DMS 273 (cell line): Measurements from ENCODE around the gene NALCN.

Source experiments
- DNase-seq: peaks from one replicate; lab custom pipeline; 2025; ENCODE audit not compliant: unreplicated experiment; lab: John Stamatoyannopoulos, UW

NALCN gene

GRCh38 chr13:101049166-101049850, 367.0 kb downstream of the NALCN start:
- no peak for DNase-seq

DNA sequence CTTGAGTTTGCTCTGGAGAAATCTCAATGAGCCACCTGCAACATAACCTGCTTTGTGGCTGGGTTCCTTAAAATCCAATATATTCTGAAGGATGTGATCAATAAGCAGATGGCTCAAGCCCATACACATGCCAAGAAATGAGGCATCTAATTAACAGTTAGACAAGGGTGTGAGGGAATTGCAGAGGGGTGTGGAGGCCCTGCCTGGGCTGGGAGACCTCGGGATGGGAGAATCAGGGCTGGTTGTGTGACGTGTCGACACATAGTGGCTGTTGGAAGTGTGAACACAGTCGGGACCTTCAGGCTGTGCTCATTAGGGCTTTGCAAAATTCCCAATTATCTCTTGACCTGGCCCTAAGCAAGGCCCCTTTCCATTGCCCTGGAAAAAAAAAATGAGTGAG, 379.8 kb downstream of the NALCN start:
- no peak for DNase-seq

GRCh38 chr13:101035119-101035620, 381.1 kb downstream of the NALCN start:
- no peak for DNase-seq

- no peak for DNase-seq
These were observed 389.4 kb downstream of the NALCN start for GRCh38 chr13:101026736-101027398.

DNA sequence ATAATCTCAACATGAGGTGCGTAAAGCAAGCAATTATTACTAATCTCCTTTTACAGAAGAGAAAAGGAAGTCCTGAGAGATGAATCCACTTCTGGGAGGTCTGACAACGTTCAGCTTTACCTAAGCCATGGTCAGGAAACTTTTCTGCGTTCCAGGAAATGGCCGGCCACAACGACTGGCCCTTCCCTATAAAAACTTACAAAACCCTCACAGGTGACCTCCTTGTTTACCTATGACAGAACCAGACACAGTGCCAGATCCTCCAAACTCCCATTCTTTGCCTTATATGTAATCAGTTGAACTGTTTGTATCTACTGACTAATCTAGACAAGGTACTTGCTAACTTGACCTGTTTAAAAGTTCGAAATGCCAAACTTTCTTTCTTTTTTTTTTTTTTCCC, 390.0 kb downstream of the NALCN start:
- DNase-seq, result no peak

DNA sequence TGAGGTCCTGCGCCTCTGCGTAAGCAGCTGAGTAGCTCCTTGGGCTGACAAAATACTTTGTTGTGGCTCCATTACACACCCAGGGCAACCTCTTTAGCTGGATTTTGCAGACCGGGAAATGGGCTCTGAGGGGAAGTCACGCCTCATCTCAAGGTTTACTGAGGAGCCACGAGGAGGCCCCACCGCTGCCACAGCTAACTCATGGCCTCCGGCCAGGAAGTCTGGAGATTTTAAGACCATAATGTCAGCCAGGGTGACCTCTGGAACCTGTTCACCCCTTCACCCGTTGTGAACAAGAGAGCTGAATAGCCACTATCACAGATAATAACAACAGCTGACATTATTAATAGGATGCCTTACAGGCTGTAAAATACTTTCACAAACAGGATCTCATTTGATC, 390.4 kb downstream of the NALCN start:
- DNase-seq, result no peak

GRCh38 chr13:101025519-101025918, 390.8 kb downstream of the NALCN start:
- DNase-seq, result no peak

GRCh38 chr13:101019126-101019525, 397.2 kb downstream of the NALCN start:
- DNase-seq, result no peak

- no peak for DNase-seq
These were observed 397.6 kb downstream of the NALCN start for GRCh38 chr13:101018720-101019119.

DNA sequence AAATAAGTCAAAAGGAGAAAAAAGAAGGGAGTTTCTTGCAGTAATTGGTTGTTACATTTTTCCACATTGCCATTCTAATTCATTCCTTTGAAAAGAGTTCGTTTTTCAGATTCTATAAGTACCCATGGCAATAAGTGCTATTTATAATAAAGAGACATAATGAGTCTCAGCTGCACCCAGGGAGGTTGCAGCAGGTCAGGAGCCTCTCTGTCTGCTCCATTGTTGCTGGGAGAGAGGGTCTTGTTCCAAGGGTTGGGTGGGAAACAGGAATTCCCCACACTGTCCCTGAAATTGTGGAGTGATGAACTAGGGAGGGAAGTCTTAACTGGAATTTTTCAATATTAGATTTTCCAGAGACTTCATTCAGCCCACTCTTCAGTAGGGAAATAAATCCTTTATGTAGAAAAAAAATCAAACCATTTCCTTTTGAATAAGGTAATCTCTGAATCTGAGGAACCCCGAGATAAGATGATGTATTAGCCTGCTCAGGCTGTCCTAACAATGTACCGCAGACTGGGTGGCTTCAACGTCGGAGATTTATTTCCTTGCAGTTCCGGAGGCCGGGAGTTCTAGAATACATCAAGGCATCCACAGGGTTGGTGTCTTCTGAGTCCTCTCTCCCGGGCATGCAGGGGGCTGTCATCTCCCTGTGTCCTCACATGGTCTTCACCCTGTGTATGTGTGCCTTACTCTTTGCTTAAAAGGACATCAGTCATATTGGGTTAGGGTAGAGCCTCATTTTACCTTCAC, 399.0 kb downstream of the NALCN start:
- no peak for DNase-seq

GRCh38 chr13:101016475-101016874, 399.8 kb downstream of the NALCN start:
- no peak for DNase-seq

- DNase-seq, result no peak
These were observed 403.1 kb downstream of the NALCN start for GRCh38 chr13:101013245-101013644.

GRCh38 chr13:101010100-101010499, 406.2 kb downstream of the NALCN start:
- no peak for DNase-seq

DNA sequence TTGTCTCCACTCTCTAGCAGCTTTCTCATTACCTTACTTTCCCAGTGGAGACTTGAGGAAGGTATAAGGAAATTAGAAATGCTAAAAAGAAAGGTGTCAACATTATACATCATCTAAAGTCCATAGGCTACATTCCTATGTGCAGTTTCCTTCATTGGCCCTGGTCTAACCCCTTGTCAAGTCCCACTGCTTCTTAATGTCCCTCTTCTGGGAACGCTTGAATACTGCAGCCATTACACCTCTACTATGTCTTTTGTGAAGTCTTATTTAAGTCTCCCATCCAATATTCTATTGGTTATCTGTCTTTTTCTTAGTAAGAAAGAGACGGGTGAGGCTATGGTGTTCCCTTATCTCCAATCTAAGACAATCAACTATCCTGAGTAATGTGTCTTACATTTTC, 409.1 kb downstream of the NALCN start:
- DNase-seq, result no peak
